Progenitor cell of endocrine pancreas (in vitro differentiated cells): ENCODE data around the gene CLEC18C. TPM values are rescaled to one million over a fixed set of nuclear protein-coding genes. Genes with fewer than 3 reads are reported as not detected.
"Not testable (repeated sequence)": the region's sequence is repeated elsewhere in the genome, so short reads cannot be mapped to it uniquely, and the experiment has no call there.

ENCODE experiments used
- DNase-seq: peaks from one replicate; pipeline ENCODE4 v3.0.0; 2021; ENCODE audit warnings: low spot score; ENCODE audit not compliant: unreplicated experiment
- H3K27ac Mint-ChIP-seq: 2 replicates; pipeline ENCODE4 v1.8.0; 2021; ENCODE audit warnings: mild to moderate bottlenecking, moderate library complexity, mixed read lengths
- H3K27me3 Mint-ChIP-seq: 2 replicates; pipeline ENCODE4 v1.8.0; 2021; ENCODE audit warnings: mixed read lengths
- H3K36me3 Mint-ChIP-seq: 2 replicates; pipeline ENCODE4 v1.8.0; 2022; ENCODE audit warnings: mixed read lengths; ENCODE audit not compliant: insufficient read depth
- H3K4me1 Mint-ChIP-seq: 2 replicates; pipeline ENCODE4 v1.8.0; 2021; ENCODE audit warnings: low read depth, mixed read lengths
- H3K4me3 Mint-ChIP-seq: 2 replicates; pipeline ENCODE4 v1.8.0; 2021; ENCODE audit warnings: low read depth, mild to moderate bottlenecking, moderate library complexity, mixed read lengths
- H3K9me3 Mint-ChIP-seq: 2 replicates; pipeline ENCODE4 v1.8.0; 2021; ENCODE audit warnings: low read depth, mixed read lengths
- total RNA-seq: library from RNA; stranded (reverse); gene quantifications from 2 replicates; pipeline ENCODE4 v1.2.1, GENCODE V29; 2021

Gene CLEC18C
- total RNA-seq, 1 donor from 2014 or later, result 0.17 TPM

DNA sequence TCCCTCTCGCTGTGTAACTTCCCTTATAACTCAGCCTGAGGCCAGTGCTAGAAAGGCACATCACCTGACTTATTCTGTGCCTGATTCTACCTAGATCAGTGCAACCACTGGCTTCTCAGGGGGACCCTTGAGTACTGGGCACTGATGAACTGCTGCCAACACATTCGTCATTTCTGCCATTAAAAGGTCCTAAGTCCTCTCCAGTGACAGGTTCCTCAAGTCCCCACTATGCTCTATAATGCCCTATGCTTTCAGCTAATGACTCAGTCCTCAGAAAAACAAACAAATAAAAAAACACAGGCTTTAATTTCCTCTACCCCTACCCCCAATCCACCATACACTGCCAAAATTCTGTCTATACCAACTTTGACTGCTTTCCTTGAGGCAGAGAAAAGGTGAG lies 49.6 kb downstream of the CLEC18C start:
- H3K27ac Mint-ChIP-seq, result not testable (repeated sequence)

DNA sequence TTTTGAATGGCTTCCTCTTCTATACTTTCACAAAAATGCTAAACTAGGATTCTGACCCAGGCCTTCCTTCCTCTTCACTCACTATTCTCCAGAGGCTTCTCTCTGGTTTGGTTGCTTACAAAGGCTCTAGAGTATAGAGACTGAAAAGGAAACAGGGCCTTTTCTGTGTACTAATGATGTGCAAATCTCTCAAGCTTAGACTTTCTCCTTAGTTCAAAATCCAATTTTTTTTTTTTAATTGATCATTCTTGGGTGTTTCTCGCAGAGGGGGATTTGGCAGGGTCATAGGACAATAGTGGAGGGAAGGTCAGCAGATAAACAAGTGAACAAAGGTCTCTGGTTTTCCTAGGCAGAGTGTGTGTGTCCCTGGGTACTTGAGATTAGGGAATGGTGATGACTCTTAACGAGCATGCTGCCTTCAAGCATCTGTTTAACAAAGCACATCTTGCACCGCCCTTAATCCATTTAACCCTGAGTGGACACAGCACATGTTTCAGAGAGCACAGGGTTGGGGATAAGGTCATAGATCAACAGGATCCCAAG lies 50.5 kb downstream of the CLEC18C start:
- not testable (repeated sequence) for H3K36me3 Mint-ChIP-seq, DNase-seq, H3K27ac Mint-ChIP-seq, H3K4me1 Mint-ChIP-seq, H3K9me3 Mint-ChIP-seq, H3K4me3 Mint-ChIP-seq, H3K27me3 Mint-ChIP-seq

More for the DNA sequence above, 49.6 kb downstream of the CLEC18C start:
- H3K9me3 Mint-ChIP-seq, H3K36me3 Mint-ChIP-seq, DNase-seq, H3K27me3 Mint-ChIP-seq, H3K4me3 Mint-ChIP-seq, H3K4me1 Mint-ChIP-seq: not testable (repeated sequence)

- not testable (repeated sequence) for H3K4me3 Mint-ChIP-seq, H3K27ac Mint-ChIP-seq, H3K27me3 Mint-ChIP-seq, H3K4me1 Mint-ChIP-seq, H3K36me3 Mint-ChIP-seq, DNase-seq, H3K9me3 Mint-ChIP-seq
These were observed 51.1 kb downstream of the CLEC18C start for GRCh38 chr16:70224645-70225044.

DNA sequence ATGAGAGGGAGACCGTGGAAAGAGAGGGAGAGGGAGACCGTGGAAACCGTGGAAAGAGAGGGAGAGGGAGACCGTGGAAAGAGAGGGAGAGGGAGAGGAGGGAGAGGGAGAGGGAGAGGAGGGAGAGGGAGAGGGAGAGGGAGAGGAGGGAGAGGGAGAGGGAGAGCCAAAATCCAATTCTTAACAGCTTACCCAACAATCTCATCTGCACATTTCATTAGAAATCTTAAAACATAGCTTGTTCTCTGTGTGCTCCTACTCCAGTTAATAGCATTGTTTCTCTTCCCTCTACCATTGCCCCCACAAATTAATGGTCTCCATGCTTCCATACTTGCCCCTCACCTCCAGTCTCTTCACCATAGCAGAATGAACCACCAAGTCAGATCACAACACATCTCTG lies 51.8 kb downstream of the CLEC18C start:
- not testable (repeated sequence) for H3K9me3 Mint-ChIP-seq, H3K27ac Mint-ChIP-seq, DNase-seq, H3K4me3 Mint-ChIP-seq, H3K27me3 Mint-ChIP-seq, H3K4me1 Mint-ChIP-seq, H3K36me3 Mint-ChIP-seq

DNA sequence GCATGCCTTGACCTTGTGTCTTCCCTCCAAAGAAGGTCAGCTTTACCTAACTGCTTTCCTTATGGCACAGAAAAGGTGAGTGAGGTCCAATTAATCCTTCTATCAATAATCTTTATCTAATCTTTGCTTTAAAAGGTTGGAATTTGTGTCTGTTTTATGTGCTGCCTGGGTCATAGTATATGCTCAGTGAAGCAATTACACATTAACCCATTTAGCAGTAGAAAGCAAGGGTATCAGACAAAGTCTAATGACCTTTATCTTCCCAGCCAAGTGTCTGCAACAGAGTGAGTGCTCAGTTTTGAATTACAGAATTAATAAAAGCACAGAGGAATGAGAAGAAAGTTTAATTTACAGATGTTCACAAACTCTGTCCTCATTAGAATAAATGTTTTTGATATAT lies 52.4 kb downstream of the CLEC18C start:
- H3K9me3 Mint-ChIP-seq, result not testable (repeated sequence)

DNA sequence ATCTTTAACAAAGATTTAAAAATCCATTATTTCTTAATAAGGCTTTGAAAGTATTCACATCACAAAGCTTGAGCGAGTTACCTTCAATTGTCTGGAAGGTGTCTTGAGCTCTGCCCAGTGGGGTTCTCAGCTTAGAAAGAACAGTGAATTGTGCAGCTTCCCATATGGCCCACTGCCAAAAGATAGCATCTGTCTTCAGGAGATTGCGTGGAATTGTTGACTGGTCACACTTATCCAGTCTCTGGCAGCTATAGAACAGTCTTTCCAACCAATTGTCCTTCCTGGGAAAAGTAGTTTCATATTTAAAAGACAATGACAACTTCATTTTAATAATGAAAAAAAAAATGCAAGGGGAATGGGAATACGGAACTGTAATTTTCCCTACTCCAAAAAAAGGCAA lies 58.2 kb downstream of the CLEC18C start:
- H3K27ac Mint-ChIP-seq, H3K4me3 Mint-ChIP-seq, H3K36me3 Mint-ChIP-seq, DNase-seq, H3K27me3 Mint-ChIP-seq, H3K9me3 Mint-ChIP-seq, H3K4me1 Mint-ChIP-seq: not testable (repeated sequence)

More for the DNA sequence above, 52.4 kb downstream of the CLEC18C start:
- H3K4me3 Mint-ChIP-seq, DNase-seq, H3K4me1 Mint-ChIP-seq, H3K27me3 Mint-ChIP-seq, H3K27ac Mint-ChIP-seq, H3K36me3 Mint-ChIP-seq: not testable (repeated sequence)

Other genes with a start within 250 kb of the CLEC18C start
- gene CLEC18A, start 222.5 kb upstream of the CLEC18C start, total RNA-seq, result 3.4 and 4.1 TPM in 2 replicates
- gene PDPR, start 59.5 kb upstream of the CLEC18C start, total RNA-seq, result 26.4 and 28.4 TPM in 2 replicates
- gene EXOSC6, start 78.2 kb downstream of the CLEC18C start, total RNA-seq, result 29.1 and 29.5 TPM in 2 replicates
- gene AARS1, start 115.7 kb downstream of the CLEC18C start, total RNA-seq, result 113 and 114 TPM in 2 replicates
- gene DDX19B, start 125.4 kb downstream of the CLEC18C start, total RNA-seq, result 36.4 and 38.3 TPM in 2 replicates
- gene DDX19A, start 173.1 kb downstream of the CLEC18C start, total RNA-seq, result 46.7 and 49.6 TPM in 2 replicates